Epithelial cell of alveolus of lung (primary cell): ENCODE measurements around the gene TP53TG3E. TPM values are rescaled to one million over a fixed set of nuclear protein-coding genes. Genes with fewer than 3 reads are reported as not detected.

ENCODE experiments used
- total RNA-seq: library from RNA; depleted of rRNA; stranded (reverse); fragments of >200 nt; gene quantifications from 2 replicates; pipeline ENCODE4 v1.2.1, GENCODE V29; 2015

Gene TP53TG3E
- total RNA-seq: not detected in 2 replicates

GRCh38 chr16:33304006-33304405 lies at the start of gene TP53TG3E:
TP53TG3E (plus strand) TSS chr16:33304306; CDS start chr16:33304374, 68 bp downstream.

Other genes starting within 250 kb of the TP53TG3E start
- not detected in 2 replicates for gene TP53TG3C, start 110.1 kb upstream of the TP53TG3E start, total RNA-seq
- not detected in 2 replicates for gene TP53TG3B, start 56.5 kb downstream of the TP53TG3E start, total RNA-seq
- not detected in 2 replicates for gene TP53TG3F, start 155.3 kb downstream of the TP53TG3E start, total RNA-seq